ENCODE data around the gene PI4KA.

DNA sequence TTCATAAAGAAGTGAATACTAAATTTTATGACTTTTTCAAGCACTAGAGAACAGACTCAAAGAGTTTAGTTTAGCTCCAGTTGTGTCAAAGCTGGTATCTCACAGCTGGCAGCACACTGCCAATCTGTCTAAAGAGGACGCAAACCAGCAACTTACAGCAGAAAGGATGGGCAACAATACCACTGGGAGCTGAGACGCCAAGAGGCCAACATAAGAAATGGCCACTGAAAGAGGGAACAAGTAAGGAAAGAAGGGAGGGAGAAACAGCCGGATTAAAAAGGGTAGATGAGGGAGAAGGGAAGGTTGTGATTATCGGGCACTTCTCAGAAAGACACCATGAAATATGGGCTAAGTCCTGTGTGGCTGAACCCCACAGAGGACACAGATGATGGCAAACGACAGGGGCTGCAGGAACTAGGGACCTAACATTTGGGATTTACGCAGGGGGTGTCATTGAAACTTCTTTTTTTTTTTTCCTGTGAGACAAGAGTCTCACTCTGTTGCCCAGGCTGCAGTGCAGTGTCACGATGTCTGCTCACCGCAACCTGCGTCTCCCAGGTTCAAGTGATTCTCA, 43.0 kb downstream of the PI4KA start:
- TF ChIP-seq, protein P1, sequence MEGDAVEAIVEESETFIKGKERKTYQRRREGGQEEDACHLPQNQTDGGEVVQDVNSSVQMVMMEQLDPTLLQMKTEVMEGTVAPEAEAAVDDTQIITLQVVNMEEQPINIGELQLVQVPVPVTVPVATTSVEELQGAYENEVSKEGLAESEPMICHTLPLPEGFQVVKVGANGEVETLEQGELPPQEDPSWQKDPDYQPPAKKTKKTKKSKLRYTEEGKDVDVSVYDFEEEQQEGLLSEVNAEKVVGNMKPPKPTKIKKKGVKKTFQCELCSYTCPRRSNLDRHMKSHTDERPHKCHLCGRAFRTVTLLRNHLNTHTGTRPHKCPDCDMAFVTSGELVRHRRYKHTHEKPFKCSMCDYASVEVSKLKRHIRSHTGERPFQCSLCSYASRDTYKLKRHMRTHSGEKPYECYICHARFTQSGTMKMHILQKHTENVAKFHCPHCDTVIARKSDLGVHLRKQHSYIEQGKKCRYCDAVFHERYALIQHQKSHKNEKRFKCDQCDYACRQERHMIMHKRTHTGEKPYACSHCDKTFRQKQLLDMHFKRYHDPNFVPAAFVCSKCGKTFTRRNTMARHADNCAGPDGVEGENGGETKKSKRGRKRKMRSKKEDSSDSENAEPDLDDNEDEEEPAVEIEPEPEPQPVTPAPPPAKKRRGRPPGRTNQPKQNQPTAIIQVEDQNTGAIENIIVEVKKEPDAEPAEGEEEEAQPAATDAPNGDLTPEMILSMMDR (conservative IDR thresholded peaks at IDR 0.05 in 1 of 2, IDR thresholded peaks at IDR 0.05 in 1 of 2; ENCODE audit: low read depth in 1 of 2, low read length in 2 of 2), result no peak
- TF ChIP-seq EZH2 (IDR thresholded peaks at IDR 0.05; ENCODE audit: low read length, missing control alignments), result no peak
